IMR-90 (cell line): ENCODE data around the gene ABHD13. TPM values are rescaled to one million over a fixed set of nuclear protein-coding genes. Genes with fewer than 3 reads are reported as not detected.
A peak's percentile ranks its signal among the peaks of the same experiment; 100 is the strongest.

ENCODE experiments used
- ATAC-seq: fragments of 200-7000 bp; cut with Tn5 transposase; 2 replicates; pipeline ENCODE4 v1.9.1; 2020; ENCODE audit warnings: low read depth, mild to moderate bottlenecking, moderate library complexity
- Bru-seq: library from RNA; stranded (reverse); fragments of 400-500 nt; gene quantifications from one replicate; lab custom pipeline; 2021; lab: Mats Ljungman, UMichigan
- BruChase-seq, 2 experiments: library from RNA; stranded (reverse); fragments of 400-500 nt; gene quantifications; one replicate each; lab custom pipeline; 2021; lab: Mats Ljungman, UMichigan
- BruUV-seq: library from RNA; stranded (reverse); fragments of 400-500 nt; replicated peaks from 2 replicates; lab custom pipeline; 2021; lab: Mats Ljungman, UMichigan
- CTCF ChIA-PET: fragments of 300-600 bp; formaldehyde crosslinking; extraction: SDS; loops from one replicate; lab custom pipeline; 2021; ENCODE audit warnings: antibody characterized with exemption; lab: Yijun Ruan, JAX
- POLR2A ChIA-PET: fragments of 300-600 bp; sonication (Branson Sonifier 250); formaldehyde crosslinking; loops from one replicate; lab custom pipeline; 2022; ENCODE audit warnings: antibody characterized with exemption; ENCODE audit not compliant: unreplicated experiment; lab: Charles Lee
- DNase-seq: peaks from one replicate; pipeline ENCODE4 v3.0.0; 2013
- H2AFZ ChIP-seq: replicated peaks from 2 replicates; pipeline ENCODE3; 2013; ENCODE audit warnings: low read length, mild to moderate bottlenecking; ENCODE audit not compliant: poor library complexity
- H2AK5ac ChIP-seq: 2 replicates; pipeline ENCODE4 v1.6.1; 2013; ENCODE audit warnings: low read depth, low read length, inconsistent platforms
- H2AK9ac ChIP-seq: replicated peaks from 2 replicates; pipeline ENCODE3; 2013; ENCODE audit warnings: mild to moderate bottlenecking, low read depth, low read length, moderate library complexity; ENCODE audit not compliant: poor library complexity
- H2BK120ac ChIP-seq: 2 replicates; pipeline ENCODE4 v1.6.1; 2013; ENCODE audit warnings: low read depth, low read length, inconsistent platforms
- H2BK15ac ChIP-seq: 3 replicates; pipeline ENCODE4 v1.6.1; 2013; ENCODE audit warnings: low read depth, low read length, inconsistent platforms
- H2BK20ac ChIP-seq: 2 replicates; pipeline ENCODE4 v1.6.1; 2013; ENCODE audit warnings: low read depth, mild to moderate bottlenecking, inconsistent platforms, low read length, moderate library complexity
- H2BK5ac ChIP-seq: 2 replicates; pipeline ENCODE4 v1.6.1; 2013; ENCODE audit warnings: mild to moderate bottlenecking, low read depth, low read length, inconsistent platforms; ENCODE audit not compliant: poor library complexity, severe bottlenecking
- H3K14ac ChIP-seq: replicated peaks from 2 replicates; pipeline ENCODE4 v1.6.1; 2013; ENCODE audit warnings: low read depth, low read length, inconsistent platforms
- H3K18ac ChIP-seq: 2 replicates; pipeline ENCODE4 v1.6.1; 2013; ENCODE audit warnings: low read depth, low read length, control low read depth
- H3K23ac ChIP-seq: 2 replicates; pipeline ENCODE4 v1.6.1; 2013; ENCODE audit warnings: low read depth, low read length, inconsistent platforms
- H3K27ac ChIP-seq: 2 replicates; pipeline ENCODE4 v1.5.1; 2013; ENCODE audit warnings: mild to moderate bottlenecking, control low read depth, low read length; ENCODE audit not compliant: insufficient read depth
- H3K27me3 ChIP-seq: 2 replicates; pipeline ENCODE4 v1.6.1; 2013; ENCODE audit warnings: low read length; ENCODE audit not compliant: control insufficient read depth, insufficient read depth
- H3K36me3 ChIP-seq: 2 replicates; pipeline ENCODE4 v1.6.1; 2013; ENCODE audit warnings: low read length, mixed read lengths; ENCODE audit not compliant: control insufficient read depth, insufficient read depth
- H3K4ac ChIP-seq: 2 replicates; pipeline ENCODE4 v1.6.1; 2013; ENCODE audit warnings: low read depth, low read length, inconsistent platforms
- H3K4me1 ChIP-seq: 2 replicates; pipeline ENCODE4 v1.6.1; 2013; ENCODE audit warnings: low read length, mixed read lengths; ENCODE audit not compliant: control insufficient read depth, insufficient read depth
- H3K4me2 ChIP-seq: 2 replicates; pipeline ENCODE4 v1.6.1; 2013; ENCODE audit warnings: low read depth, mild to moderate bottlenecking, control low read depth, low read length, moderate library complexity
- H3K4me3 ChIP-seq: 2 replicates; pipeline ENCODE4 v1.5.1; 2013; ENCODE audit warnings: low read depth, mild to moderate bottlenecking, control low read depth, low read length, moderate library complexity; ENCODE audit not compliant: insufficient read depth
- H3K56ac ChIP-seq: 2 replicates; pipeline ENCODE4 v1.6.1; 2013; ENCODE audit warnings: low read length, inconsistent platforms; ENCODE audit not compliant: insufficient read depth; ENCODE audit errors: extremely low read depth
- H3K79me1 ChIP-seq, 2 experiments: 2 replicates each; pipeline ENCODE4 v1.6.1; 2013; ENCODE audit warnings: low read length in 2 of 2, inconsistent platforms in 1 of 2, low read depth in 1 of 2
- H3K9ac ChIP-seq: 2 replicates; pipeline ENCODE4 v1.6.1; 2013; ENCODE audit warnings: low read depth, low read length, control low read depth
- H3K9me1 ChIP-seq: 2 replicates; pipeline ENCODE4 v1.6.1; 2013; ENCODE audit warnings: low read length, inconsistent platforms; ENCODE audit not compliant: insufficient read depth
- H3K9me3 ChIP-seq: 2 replicates; pipeline ENCODE4 v1.6.1; 2013; ENCODE audit warnings: low read length; ENCODE audit not compliant: control insufficient read depth, insufficient read depth
- H4K20me1 ChIP-seq: 2 replicates; pipeline ENCODE4 v1.6.1; 2013; ENCODE audit warnings: low read length, inconsistent platforms; ENCODE audit not compliant: insufficient read depth
- H4K5ac ChIP-seq: 2 replicates; pipeline ENCODE4 v1.6.1; 2013; ENCODE audit warnings: mild to moderate bottlenecking, low read depth, low read length, control low read depth
- H4K8ac ChIP-seq, 2 experiments: 2 replicates each; pipeline ENCODE4 v1.6.1; 2013; ENCODE audit warnings: low read depth in 2 of 2, low read length in 2 of 2, control low read depth in 1 of 2, inconsistent platforms in 1 of 2
- H4K91ac ChIP-seq: 2 replicates; pipeline ENCODE4 v1.6.1; 2013; ENCODE audit warnings: low read depth, low read length, inconsistent platforms; ENCODE audit not compliant: insufficient read depth
- CEBPB ChIP-seq: IDR thresholded peaks from 2 replicates; pipeline ENCODE4 v1.6.1; 2012; ENCODE audit warnings: low read depth, low read length, improper control_type of control experiment
- ELK1 ChIP-seq: fragments of 150-350 bp; IDR thresholded peaks from 2 replicates; pipeline ENCODE4 v1.6.1; 2016; ENCODE audit warnings: low read depth, mild to moderate bottlenecking, low read length, moderate library complexity, borderline replicate concordance
- MAZ ChIP-seq: IDR thresholded peaks from 2 replicates; pipeline ENCODE4 v1.6.1; 2012; ENCODE audit warnings: low read depth, mild to moderate bottlenecking, low read length, improper control_type of control experiment, moderate library complexity, borderline replicate concordance
- MXI1 ChIP-seq: IDR thresholded peaks from 2 replicates; pipeline ENCODE4 v1.6.1; 2012; ENCODE audit warnings: low read depth, mild to moderate bottlenecking, low read length, moderate library complexity, borderline replicate concordance
- NFE2L2 ChIP-seq: fragments of 150-350 bp; IDR thresholded peaks from 2 replicates; pipeline ENCODE4 v1.6.1; 2016; ENCODE audit warnings: low read depth, mild to moderate bottlenecking, low read length
- POLR2A ChIP-seq: IDR thresholded peaks from 2 replicates; pipeline ENCODE4 v1.6.1; 2012; ENCODE audit warnings: mild to moderate bottlenecking, low read depth, low read length
- SMC3 ChIP-seq: fragments of 150-350 bp; IDR thresholded peaks from 2 replicates; pipeline ENCODE4 v1.6.1; 2016; ENCODE audit warnings: low read depth, mild to moderate bottlenecking, antibody characterized with exemption, low read length, moderate library complexity
- WGBS, 2 experiments: methylation state at CpG; one replicate each; pipeline versions ENCODE4 v1.1.5 to v1.1.7; 2013; ENCODE audit warnings: missing lambda C conversion rate in 2 of 2; ENCODE audit not compliant: insufficient read length in 1 of 2; ENCODE audit errors: extremely low coverage in 2 of 2; 5-methylcytosine and 5-hydroxymethylcytosine counted together
- dilution Hi-C: fragments of 300-500 bp; cut with HindIII; formaldehyde crosslinking; loops from one replicate; pipeline ENCODE4 v1.14.3; 2018; ENCODE audit warnings: low sequenced_read_pairs; ENCODE audit not compliant: unreplicated experiment
- in situ Hi-C: fragments of 300-500 bp; cut with MboI; formaldehyde crosslinking; loops from 3 replicates; pipeline ENCODE4 v1.14.3; 2019; ENCODE audit warnings: low sequenced_read_pairs, inconsistent platforms, mixed read lengths
- intact Hi-C: fragments of 100-400 bp; cut with micrococcal nuclease; formaldehyde crosslinking; loops from 2 replicates; pipeline ENCODE4 v1.10.0; 2022
- long read RNA-seq: library from polyadenylated mRNA; unstranded; transcript quantifications from one replicate; pipeline ENCODE4 v2.0.0, GENCODE V29; 2021; ENCODE audit not compliant: unreplicated experiment
- polyA plus RNA-seq, 3 experiments: library from polyadenylated mRNA; depleted of rRNA; stranded (reverse); fragments of >200 nt; gene quantifications; 2 replicates each; pipeline ENCODE4 v1.2.3, GENCODE V29; 2012; ENCODE audit warnings: low replicate concordance in 1 of 3
- total RNA-seq: library from RNA; depleted of rRNA; stranded (reverse); fragments of >200 nt; gene quantifications from 2 replicates; pipeline ENCODE4 v1.2.3, GENCODE V29; 2012; rRNA removed

The ABHD13 gene
- total RNA-seq: 4.1 and 10.6 TPM in 2 replicates
- polyA plus RNA-seq (2012; rRNA removed): 2.8 and 4.0 TPM in 2 replicates
- polyA plus RNA-seq (2012; cell fraction: cytosol; rRNA removed): 0.92 and 1.1 TPM in 2 replicates
- polyA plus RNA-seq (2012; cell fraction: nucleus; rRNA removed; ENCODE audit: low replicate concordance): 0.39 and 2.6 TPM in 2 replicates
- Bru-seq, nascent RNA: percentile 76 among the genes with signal in this experiment
- percentile 66 among the genes with signal in this experiment for BruChase-seq, experiment 1, labeled RNA remaining after a 6-hour chase
- percentile 88 among the genes with signal in this experiment for BruChase-seq, experiment 2, labeled RNA remaining after a 2-hour chase
- long read RNA-seq, full-length matches to known transcripts: 21 of 22 reads
- long read RNA-seq, partial matches to known transcripts: 0 of 22 reads
- long read RNA-seq, other reads (novel, unspliced or antisense): 1 of 22 reads

- no peaks in the 10 kb centered on the region for H3K27me3 ChIP-seq
- H3K27ac ChIP-seq: peak within 1 kb of the TSS; percentile 95
- peak within 1 kb of the TSS; percentile 87 for H2BK20ac ChIP-seq
- H2BK120ac ChIP-seq: peak within 1 kb of the TSS; percentile 94
- peak within 1 kb of the TSS; percentile 92 for H4K5ac ChIP-seq
- ChIA-PET POLR2A (no interaction called here), CTCF (no interaction called here)
- H3K36me3 ChIP-seq: no peaks in the 10 kb centered on the region
- H4K91ac ChIP-seq: peak within 1 kb of the TSS; percentile 98
- peak within 1 kb of the TSS; percentile 97 for H3K4me2 ChIP-seq
- peak within 1 kb of the TSS; percentile 86 for H2BK5ac ChIP-seq
- peak within 1 kb of the TSS; percentile 97 for H3K9ac ChIP-seq
- peak; percentile 77 for ATAC-seq
- H2AK9ac ChIP-seq: peak within 1 kb of the TSS; percentile 96
- H2AFZ ChIP-seq: peak within 1 kb of the TSS; percentile 99
- 1% methylated on average over 40 of the region's 93 CpGs; no CpG with 5 or more reads in 1 of the 2 experiments for WGBS, 2 experiments
- H3K9me3 ChIP-seq: no peaks in the 10 kb centered on the region
- H2BK15ac ChIP-seq: peak within 1 kb of the TSS; percentile 88; the same call in 1 of the 3 replicates
- peak within 1 kb of the TSS; percentile 87 for H3K18ac ChIP-seq
- peaks cover 8% of the 10 kb centered on the region for H3K4me1 ChIP-seq
- peak within 1 kb of the TSS; percentile 100 for H3K23ac ChIP-seq
- dilution Hi-C loops: no loop called here
- peak; percentile 85 for DNase-seq
- no TSS peak for BruUV-seq
- TF ChIP-seq MXI1 (peak; percentile 14; the same call in 1 of the 2 replicates), NFE2L2 (no peak), CEBPB (peak; percentile 94), ELK1 (no peak), MAZ (peak; percentile 97), SMC3 (no peak), POLR2A (peak; percentile 63)
- H3K4me3 ChIP-seq: peak within 1 kb of the TSS; percentile 63
- peak within 1 kb of the TSS; percentile 100 for H4K8ac ChIP-seq
- peaks cover 6% of the 10 kb centered on the region; the same call in 1 of the 2 replicates for H4K20me1 ChIP-seq
- H3K56ac ChIP-seq: peak within 1 kb of the TSS; percentile 87
- H3K79me1 ChIP-seq: peaks cover 23 to 51% of the 10 kb centered on the region in 2 experiments; a peak in 3 of 4 replicates
- peak within 1 kb of the TSS; percentile 100 for H3K14ac ChIP-seq
- H3K4ac ChIP-seq: peak within 1 kb of the TSS; percentile 99
- H2AK5ac ChIP-seq: peak within 1 kb of the TSS; percentile 91
- intact Hi-C loops: no loop called here
- in situ Hi-C loops: no loop called here
- 0 out of 2 replicates have a peak, but pooled peaks cover 3% of the 10 kb centered on the region for H3K9me1 ChIP-seq
Observed at GRCh38 chr13:108218044-108218974, at the start of gene ABHD13. TSS of gene ABHD13 (plus strand) at chr13:108218392. CDS start at chr13:108229219, 10,827 bp downstream.
